GM04504 (cell line): ENCODE results near the gene SLC9A2.
A peak's percentile ranks its signal among the peaks of the same experiment; 100 is the strongest.

Source experiments
- DNase-seq: peaks from one replicate; pipeline ENCODE4 v3.0.0-alpha.2; 2012; ENCODE audit warnings: low read depth

The SLC9A2 gene

GRCh38 chr2:102674836-102675235, 55.5 kb downstream of the SLC9A2 start:
- no peak for DNase-seq

DNA sequence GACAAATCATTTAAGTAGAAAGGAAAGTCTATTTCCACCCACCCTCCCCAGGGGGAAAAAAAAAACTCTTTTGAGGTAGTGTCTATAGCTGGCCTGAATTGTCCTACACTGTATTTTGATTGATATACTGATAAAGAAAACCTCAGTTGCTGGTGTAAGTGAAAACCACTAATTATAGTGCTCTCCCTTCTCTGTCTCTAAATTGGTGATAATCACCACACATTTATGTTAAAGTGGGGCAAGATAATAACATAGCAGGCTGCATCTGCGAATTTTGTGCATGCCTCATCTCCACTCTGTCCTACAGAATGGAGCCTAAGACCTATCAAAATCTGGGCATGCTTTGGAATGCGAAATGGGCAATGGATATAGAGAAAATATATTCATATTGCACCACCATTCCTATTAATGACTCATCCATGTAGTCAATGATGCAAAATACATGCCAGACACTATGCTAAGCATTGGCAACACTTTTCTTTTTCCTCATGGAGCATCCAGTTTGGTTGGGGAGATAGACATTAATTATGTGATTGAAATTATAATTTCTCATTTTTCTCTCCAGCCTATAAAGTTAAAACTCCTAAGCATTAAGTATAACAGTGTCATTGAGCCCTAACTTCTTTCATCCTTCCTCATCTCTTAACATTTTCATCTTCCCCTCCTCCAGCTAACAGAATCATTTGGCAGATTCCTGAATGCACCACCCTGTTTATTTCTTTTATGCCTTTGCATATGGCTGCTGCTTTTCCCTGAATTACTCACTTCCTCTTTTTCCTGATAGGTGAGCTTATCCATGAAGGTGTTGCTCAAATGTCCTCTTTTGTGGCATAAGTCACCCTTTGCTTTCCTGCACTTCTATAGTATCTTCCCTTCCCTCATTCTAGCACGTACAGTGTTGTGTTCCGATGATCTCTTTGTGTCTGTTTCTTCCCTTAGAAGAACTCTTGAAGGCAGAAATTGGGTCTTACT, 58.2 kb downstream of the SLC9A2 start:
- no peak for DNase-seq

DNA sequence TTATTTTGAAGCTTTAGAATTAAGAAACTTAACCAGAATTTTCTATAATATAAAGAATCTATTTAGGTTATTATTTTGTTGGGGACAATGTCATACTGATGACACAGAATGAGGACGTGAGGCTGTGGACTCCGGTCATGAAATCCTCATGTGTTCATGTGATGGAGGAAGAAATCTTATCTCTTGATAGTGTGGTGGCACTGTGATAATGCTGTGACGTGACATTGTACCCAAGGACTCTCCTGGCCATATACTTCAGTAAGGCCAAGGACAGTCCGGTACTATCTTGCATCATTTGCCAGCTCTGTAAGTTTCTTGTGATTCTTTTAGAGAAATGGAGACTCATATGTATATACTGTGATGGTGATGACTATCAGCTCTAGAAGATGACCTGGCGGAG, 59.1 kb downstream of the SLC9A2 start:
- no peak for DNase-seq

- DNase-seq, result no peak
These were observed 67.4 kb downstream of the SLC9A2 start for GRCh38 chr2:102686479-102687439.

DNA sequence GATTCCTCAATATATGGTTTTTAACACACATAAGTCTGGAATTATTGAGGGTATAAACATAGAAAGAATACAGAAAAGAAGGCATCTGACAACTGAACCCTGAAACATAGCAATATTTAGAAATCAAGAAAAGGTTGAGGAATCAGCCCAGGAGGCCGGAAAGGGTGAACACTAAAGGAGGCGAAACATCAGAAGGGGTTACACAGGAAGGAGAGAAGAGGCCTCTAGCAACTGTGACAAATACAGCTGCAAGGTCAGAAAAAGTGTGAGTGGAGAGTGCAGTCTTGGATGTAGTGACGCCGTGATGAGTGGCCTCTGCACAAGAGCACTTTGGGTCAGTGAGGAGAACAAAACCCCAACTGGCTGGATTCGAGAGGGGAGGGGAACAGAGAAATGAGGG, 70.7 kb downstream of the SLC9A2 start:
- no peak for DNase-seq

GRCh38 chr2:102696463-102696862, 77.1 kb downstream of the SLC9A2 start:
- no peak for DNase-seq

DNA sequence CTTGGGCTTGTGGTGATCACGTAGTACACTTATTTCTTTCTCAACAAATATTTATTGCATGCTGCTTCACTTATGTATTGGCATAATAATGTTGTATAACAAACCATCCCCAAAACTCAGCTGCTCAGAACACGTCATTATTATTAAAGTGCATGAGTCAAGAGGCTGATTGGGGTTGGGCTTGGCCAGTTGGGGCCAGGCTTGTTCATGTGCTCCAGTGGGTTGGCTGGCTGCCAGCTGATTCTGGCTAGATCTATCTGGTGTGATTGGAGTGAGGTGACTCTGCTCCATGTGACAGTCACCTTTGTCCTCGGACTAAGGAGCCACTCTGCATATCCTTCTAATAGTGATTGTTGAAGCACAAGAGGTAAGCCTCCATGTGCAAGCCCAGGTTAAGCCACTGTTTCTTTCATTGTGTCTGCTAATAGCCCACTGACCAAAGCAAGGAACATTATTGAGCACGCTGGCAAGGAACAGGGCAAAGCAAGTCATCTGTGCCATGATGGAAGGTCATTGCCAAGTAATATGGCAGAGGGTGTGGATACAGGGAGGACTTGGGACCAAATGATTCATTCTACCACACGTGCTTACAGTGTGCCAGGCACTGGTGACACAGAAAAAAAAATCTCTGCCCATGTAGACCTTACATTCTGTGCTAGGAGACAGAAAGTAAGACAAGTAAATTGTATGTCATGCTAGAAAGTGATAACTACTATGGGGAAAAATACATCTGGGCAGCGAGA, 79.2 kb downstream of the SLC9A2 start:
- no peak for DNase-seq

DNA sequence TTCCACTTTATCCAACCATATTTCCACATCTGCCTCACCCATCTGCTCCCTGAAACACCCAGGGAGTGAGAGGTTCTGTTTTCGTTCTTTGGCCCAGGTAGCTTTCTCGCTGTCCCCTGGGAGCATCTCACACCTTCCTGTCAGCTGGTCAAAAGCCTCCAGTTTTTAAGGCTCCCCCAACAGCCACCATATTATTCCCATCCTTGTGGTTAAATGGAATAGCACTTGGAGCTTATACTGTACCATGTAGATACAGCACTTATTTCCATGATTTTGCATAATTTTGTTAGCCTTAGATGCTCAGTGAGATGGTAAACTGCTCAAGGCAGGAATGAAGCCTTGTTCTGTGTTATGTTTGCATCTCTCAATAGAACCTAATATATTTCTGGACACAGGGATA, 84.0 kb downstream of the SLC9A2 start:
- DNase-seq, result no peak

DNA sequence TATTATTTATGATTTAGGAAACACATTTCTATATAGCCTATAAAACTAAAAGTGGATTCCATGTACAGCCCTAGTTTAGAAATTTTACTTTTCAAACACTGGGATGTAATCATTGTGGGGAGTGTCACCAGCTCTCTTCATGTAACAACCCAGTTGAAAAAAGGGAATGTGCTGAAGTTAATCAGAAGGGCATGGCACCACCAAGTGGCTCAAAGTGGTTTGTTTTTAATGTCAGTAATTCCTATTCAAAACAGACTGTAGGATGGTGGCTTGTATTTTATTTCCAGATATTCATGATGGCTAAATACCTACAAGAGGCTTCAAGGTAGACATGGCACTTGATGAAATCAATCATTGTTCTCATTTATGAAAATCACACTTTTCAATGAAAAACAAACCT, 84.4 kb downstream of the SLC9A2 start:
- no peak for DNase-seq

DNA sequence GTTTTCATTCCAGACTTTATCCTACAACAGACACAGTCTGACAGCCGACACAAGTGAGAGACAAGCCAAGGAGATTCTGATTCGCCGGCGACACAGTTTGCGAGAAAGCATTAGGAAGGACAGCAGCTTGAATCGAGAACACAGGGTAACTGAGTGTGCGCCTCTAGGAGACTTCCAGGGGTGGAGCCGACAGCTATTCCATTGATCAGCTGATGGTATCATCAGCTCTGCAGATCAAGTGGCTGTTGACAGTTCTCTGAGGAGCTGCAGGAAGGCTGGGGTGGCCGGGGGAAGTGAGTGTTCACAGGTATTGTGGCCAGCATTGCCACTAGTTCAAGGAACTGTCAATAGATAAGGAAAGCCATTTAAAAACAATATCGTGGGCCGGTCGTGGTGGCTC, 85.2 kb downstream of the SLC9A2 start:
- no peak for DNase-seq

DNA sequence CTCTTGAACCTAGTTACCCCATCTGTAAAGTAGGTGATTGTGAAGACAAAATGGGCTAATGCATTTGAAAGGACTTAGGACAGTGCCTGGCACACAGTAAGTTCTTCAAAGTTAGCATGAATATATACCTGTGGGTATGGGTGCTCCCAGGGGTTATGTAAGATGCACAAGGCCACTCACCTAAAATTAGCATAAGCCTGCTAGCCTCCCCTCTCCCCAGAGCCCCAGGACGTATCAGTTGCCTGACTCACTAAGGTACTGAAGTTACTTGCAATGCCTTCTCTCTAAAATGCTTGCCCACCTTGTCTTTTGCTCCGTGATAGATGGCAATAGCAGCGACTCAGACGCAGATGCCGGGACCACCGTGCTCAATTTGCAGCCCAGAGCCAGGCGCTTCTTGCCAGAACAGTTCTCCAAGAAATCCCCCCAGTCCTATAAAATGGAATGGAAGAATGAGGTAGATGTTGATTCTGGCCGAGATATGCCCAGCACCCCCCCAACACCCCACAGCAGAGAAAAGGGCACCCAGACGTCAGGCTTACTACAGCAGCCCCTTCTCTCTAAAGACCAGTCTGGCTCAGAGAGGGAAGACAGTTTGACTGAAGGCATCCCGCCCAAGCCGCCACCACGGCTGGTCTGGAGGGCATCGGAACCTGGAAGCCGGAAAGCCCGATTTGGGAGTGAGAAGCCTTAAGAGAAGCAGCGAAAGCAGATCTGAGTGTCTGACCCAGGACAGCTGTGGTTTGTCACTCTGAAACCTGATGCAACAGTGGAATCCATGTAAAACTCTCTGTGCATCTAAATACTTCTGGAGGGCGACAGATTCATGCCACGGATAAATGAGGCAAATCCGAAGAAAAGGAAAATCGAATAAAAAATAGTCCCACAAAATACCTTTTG, 88.7 kb downstream of the SLC9A2 start:
- DNase-seq, result no peak

- DNase-seq, result peak; percentile 14
These were observed 89.7 kb downstream of the SLC9A2 start for GRCh38 chr2:102708847-102709559.

- no peak for DNase-seq
These were observed 98.1 kb downstream of the SLC9A2 start for GRCh38 chr2:102717308-102718018.

DNA sequence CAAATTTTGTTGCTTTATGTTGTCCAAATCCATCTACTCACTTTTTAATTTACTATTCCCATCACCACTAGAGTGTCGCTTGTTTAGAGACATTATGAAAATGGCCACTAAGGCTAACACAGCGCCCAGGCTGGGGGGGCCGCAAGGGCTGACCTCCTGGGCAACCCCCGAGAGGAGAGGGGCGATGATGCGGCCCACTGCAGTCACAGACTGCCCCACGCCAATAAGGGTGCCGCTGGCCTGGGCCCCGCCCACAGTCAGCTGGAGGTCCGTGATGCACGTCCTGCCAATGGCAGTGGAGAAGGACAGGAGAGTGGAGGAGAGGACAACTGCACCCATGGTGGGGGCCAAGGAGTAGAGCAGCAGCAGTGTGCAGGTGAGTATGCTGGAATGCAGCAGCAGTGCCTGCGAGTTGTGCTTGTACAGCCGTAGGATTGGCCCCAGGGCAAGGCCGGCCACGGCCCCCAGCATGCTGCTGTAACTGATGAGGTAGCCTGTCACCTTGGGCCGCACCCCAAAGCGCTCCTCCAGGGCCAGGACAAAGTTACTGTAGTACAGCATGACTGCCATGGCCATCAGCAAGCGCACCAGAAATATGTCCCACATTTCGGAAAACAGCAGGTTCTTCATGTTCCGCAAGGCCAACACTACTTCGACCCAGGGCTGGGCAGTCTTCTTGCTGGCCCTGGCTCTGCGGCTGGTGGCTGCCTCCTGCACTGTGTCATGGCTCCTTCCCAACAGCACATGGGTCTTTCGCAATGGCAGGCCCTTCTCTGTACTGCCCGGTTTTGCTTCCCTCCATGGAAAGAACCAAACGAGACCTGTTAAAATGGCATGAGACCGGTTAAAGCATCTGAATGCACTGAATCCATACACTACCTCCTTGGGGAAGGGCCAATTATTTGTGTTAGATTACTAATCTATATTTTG, 99.3 kb downstream of the SLC9A2 start:
- no peak for DNase-seq

DNA sequence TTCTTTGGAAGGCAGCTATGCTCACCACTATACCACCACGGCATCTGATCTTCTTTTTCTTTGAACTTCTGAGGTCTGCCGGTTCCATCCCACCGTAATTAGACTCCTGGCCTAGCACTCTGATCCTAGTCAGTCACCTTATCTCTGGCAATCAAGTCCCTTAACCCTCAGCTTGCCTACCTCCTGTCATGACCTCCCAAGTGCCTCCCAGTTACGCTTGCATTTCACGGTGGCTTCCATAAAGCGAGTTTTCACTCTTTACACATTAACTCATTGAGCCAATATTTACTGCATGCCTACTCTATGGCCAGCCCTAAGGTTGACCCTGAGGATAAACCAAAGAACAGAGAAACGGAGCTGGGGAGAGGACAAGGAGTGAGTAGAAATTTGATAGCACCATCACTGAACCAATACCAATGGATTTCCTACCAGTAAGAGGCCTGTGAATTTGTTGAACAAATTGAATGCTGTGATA, 104.7 kb downstream of the SLC9A2 start:
- no peak for DNase-seq

DNA sequence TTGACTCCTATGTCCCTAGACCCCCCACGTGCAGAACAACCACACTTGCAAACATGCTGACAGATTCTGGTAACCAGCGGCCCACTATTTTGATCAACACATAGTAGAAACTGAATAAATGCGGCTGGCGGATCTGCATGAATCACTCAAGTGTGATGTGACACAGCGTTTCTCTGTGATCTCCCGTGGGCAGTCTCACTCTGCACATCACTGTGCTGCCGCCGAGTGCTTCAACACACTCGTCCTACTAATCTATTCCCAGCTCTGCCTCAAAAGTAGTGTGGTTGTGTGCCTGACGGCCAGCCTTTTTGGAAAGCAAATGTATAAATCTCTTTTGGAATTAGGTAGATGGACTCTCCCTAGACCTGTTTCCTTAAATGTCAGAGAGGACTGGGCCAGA, 105.2 kb downstream of the SLC9A2 start:
- no peak for DNase-seq

DNA sequence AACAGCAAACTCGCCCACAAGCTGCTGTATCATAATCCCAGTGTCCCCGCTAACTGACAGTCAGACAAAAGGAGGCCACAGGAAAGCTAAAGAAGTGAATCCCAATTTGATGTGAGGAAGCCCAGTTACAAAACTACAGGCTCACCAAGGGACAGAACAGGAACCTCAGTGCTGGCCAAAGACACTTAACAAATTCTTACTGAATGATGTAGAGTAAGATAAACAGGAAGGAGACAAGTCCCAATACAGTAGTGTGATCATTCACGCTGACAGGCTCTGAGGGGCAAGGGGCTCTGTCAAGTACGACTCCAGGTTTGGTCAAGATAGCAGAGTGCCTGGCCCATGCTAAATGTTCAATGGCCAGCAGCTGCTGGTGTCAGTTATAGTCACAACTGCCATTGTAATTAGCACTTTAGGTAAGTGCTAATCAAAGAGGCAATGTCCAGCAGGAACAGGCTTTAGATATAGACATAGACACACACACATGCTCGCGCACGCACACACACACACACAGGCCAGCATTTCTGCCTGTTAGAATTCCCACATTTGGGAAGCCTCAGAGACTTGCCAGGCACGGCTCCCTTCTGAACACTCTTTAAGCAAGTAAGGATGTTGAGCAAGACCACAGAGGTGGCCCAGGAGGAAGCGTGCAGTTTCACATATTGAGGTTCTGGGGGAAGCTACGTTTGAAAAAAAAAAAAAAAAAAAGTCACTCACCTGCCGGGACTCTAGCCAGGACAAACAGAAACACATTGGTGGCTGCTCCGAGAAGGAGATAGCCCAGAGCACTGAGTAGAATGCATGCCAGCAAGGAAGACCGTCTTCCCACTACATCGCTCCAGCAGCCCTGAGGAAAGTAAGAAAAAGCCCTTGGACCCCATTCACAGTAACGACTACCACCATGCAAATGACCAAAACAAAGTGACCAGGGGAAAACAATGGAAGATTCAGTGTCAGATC, 107.1 kb downstream of the SLC9A2 start:
- DNase-seq, result no peak
